GM18907 (cell line): ENCODE measurements around the gene C5.
A peak's percentile ranks its signal among the peaks of the same experiment; 100 is the strongest.
"Not testable (repeated sequence)": the region's sequence is repeated elsewhere in the genome, so short reads cannot be mapped to it uniquely, and the experiment has no call there.

Experiments used
- ATAC-seq: cut with Tn5 transposase; IDR thresholded peaks from one replicate; pipeline ENCODE4 v1.9.1; 2021; ENCODE audit warnings: mild to moderate bottlenecking, moderate library complexity; ENCODE audit not compliant: unreplicated experiment

Gene C5

DNA sequence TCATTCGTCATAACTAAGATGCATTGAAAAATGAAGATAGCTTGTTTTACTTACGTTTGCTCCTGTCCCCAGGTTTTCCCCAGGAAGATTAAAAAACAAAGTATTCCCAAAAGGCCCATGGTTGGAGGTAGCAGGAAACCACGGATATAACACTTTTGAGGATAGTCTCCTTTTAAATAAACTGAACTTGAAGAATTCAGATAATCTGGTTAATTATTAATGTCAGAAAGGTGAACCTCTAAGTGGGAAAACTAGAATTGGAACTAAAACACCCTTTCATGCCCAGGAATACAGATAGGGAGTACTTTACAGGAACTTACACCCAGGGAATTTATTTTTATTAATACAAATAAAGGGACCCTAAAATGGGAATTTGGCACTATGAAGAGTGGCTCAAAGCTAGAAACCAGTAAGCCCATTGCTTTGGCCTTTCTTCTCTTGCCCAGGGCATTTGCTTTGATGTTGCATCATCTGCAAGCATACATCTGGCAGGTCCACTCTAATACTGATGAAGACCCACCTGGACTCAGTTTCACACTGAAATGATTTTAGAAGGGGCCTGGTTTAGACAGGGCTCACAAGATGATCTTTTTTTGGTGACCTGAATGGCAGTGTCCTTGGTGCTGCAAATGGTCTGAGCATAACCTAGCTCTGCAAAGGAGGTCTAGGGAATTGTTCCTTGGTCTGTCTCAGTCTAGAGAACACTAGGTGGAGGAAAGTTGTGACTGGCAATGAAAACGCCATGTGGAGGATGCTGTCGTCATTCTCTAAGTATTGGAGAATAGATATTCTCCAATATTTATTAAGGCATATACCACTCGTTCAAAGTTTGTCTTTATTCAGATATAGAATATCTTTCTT is at the start of gene C5:
TSS of gene C5 (minus strand) at position 148 of the 861 bp plus-strand sequence. CDS start at position 119, 29 bp downstream.
- ATAC-seq: no peak

DNA sequence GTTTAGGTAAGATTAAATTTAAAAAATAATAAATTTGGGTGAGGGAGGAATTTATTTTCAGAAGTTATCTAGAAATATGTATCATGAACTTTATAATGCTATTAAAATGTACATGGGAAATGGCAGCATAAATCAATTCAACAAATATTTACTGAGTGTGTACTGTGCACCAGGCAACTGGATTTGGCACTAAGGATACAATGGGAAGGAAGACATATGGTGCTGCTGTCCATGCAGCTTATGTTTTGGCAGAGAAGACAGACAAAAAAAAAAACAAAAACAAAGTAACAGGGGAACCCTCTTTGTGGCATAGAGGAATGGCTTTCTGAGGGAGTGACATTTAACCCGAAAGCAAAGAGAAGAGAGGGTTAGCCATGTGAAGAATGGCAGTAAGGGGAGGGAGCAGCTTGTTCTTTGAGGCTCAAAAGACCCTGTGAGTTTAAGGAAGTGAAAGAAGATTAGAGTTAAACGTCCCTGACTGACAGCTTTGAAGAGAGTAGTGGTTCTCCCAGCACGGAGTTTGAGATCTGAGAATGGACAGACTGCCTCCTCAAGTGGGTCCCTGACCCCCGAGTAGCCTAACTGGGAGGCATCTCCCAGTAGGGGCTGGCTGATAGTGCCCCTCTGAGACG is 48.6 kb upstream of the C5 start:
- ATAC-seq: no peak

DNA sequence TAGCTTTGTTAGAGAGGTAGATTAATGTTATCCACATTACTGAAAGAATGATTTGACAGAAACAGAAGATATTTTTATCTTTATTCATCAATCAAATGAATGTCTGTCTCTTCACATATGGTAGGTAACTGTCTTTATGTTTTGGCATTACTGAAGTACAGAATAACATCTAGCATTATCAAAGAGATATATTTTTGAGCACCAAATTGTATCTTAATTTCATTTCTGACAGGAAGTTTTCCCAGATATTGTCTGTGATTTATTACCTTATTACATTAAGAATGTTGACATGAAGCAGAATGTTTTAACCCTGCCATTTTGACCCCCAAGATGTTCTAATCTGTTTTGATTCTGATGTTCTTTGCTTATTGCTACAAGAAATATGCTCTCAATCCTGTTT is 45.0 kb upstream of the C5 start:
- ATAC-seq: no peak

DNA sequence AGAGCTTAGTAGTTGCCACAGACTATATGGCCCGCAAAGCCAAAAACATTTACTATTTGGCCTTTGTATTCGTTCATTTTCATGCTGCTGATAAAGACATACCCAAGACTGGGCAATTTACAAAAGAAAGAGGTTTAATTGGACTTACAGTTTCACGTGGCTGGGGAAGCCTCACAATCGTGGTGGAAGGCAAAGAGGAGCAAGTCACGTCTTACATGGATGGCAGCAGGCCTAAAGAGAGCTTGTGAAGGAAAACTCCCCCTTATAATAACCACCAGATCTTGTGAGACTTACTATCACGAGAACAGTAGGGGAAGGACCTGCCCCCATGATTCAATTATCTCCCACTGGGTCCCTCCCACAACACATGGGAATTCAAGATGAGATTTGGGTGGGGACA is 40.7 kb upstream of the C5 start:
- ATAC-seq: not testable (repeated sequence)

DNA sequence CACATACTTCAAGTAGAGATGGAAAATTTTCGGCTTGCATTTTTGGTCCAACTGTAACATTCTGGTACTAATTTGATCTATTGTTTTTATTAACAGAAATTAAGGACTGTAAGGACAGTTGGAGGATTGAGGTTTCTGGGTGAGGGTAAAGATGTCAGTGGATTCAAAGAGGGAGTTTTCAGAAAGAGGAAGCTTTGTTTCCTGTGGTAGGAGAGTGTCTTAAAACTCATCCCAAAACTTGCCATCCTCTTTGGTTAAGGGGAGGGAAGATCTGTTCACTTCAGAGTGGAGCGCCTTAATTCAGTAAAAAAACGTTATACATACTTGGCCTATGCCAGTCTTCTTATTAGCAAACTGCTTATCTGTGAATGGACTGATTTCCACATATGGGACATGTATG is 38.5 kb upstream of the C5 start:
- ATAC-seq: no peak

DNA sequence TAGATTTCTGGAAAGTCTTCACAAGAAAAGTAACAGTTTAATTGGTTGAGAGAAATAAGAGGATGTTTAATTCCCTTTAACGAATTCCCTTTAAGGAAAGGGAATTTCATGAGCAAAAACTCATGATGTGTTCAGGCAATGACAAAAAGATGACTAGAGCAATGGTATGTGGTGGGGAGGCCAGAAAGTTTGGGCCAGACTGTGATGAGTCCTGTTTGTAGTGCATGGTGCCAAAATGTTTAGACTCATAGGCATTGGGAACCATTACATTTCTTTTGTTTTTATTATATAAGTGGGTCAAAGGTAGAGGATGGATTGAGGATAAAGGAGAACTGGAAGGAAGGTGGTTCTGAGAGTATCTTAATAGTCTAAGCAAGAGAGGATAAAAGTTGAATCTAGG is 35.6 kb upstream of the C5 start:
- no peak for ATAC-seq

DNA sequence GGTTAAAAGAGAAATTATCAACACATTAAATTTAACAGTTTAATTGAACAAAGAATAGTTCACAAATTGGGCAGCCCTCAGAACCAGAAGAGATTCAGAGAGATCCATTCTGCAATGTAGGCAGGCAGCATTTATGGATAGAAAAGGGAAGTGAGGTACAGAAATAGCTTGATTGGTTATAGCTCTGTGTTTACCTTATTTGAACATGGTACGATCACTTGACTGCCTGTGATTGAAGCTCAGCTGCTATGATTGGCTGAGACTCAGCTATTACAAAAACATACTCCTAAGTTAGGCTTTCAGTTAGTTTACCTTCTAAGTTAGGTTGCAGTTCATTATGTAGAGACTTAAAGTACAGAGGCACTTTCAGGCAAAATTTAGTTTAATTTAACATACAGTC is 32.0 kb upstream of the C5 start:
- ATAC-seq: no peak

DNA sequence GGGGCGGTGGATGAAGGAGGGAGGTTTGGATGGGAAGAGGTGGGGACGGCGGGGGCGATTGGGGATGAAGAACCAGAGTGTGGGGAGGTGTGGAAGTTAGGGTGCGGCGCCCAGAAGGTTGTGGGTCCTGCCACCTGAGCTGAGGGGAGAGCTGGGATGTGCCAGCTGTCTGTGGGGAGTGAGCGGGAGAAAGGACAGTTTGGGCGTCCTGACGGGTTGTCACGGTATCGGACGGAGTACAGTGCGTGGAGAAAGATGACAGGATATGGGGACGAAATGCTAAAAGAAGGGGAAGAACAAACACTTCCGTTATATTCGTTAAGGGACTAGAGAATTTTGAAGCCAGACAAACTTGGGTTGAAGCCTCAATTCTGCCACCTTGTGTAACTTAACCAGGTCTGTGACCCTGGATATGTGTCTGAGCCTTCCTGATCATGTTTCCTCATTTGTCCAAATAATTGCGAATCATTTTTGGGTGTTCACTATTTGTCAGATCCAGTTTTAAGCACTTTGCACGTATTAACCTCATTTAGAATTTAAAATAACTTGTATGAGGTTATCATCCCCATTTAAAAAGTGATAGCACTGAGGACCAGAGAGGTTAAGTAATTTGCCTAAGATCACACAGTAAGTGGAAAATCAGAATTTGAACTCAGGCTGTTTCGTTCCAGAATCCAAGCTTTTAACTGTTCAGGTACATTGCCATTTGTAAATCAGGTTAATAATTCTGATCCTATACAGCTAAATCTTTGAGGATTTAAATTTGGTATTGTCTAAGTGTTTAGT is 25.4 kb upstream of the C5 start:
- ATAC-seq: peak; percentile 11

DNA sequence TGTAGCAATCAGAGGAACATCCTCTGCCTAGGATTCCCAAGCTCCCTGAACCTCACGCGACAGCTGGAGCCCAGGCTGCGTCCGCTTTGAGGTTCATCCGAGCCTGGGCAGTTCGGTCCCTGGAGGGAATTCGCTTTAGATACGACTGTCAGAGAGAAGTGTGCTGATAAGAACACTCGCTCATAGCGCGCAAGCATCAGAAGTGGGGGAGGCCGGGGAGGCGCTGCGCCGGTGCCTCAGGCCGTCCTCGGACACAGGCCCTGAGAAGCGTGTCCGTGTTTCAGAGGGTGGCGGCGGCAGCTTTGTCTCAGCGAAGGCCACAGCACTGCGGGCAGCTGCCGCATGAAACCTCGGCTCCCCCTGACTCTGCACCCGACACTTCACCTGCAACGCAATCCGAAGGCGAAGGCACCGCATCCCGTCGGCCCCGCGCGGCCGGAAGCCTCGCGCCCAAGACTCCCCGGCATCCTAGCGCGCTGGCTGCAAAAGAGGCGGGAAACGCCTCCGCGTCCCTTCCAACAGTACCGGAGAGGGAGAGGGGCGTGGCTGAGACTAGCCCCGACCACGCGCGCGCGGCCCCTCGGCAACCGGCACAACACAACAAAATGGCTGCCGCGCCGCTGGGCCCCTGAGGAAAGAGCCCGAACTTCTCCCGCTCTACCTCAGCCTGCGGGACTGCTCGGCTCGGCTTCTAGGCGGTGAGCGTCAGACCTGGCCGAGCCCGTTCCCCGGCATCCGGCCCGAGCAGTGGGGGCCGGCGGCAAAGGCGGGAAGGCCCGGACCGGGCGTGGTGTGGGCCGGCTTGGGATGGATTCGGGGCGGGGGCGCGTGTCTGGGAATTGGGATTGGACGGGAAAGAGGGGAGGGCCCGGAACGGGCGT is 24.5 kb upstream of the C5 start, which contains the start of gene CNTRL:
TSS of gene CNTRL (plus strand) at position 586 of the 881 bp plus-strand sequence. CDS start 13,372 bp downstream, outside the sequence.
- peak; percentile 73 for ATAC-seq

DNA sequence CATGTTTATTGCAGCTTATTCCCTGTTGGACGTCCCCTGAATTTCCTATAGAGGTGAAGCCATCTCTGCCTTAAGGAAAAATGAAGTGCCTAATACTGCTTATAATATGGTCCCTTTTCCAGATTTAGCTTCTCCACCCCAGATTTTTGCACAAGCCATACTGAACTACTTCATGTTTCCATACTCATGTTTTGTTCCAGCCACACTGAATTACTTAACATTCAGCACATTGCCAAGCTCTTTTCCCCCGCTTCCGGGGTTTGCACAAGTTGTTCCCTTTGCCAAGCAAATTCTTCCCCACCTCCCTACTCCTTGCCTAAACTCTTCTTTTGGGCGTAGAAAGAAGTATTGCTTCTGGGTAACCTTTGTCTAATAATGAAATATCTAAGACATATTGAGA is 23.0 kb upstream of the C5 start:
- ATAC-seq: no peak

DNA sequence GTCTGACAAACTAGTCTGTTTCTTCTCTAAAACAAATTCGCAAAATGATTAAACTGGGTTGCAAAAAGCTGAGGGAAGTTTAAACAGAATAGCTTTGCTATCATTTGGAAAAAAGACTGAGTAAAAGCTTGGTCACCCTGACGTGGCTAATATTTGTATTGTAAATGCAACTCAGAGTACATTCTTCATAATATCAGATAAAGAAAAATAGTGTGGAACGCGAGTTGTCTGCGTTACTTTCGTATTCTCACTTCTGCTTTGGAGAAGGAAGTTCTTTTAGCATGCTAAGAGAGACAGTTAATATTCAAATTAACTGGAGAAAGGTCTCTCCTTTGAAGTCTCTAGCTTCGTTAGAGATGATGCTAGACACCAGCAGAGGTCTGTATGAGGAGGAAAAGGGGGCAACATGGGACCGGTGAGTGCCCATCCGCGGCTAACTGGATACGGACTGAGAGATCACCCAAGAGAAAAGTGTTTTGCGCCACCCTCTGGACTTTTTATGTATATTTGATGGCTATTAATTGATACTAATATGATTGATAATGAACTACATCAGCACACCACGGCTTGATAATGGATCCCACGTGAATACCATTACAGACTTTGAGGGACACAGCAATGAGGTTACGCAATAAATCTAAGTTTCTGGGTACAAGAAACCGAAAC is 21.8 kb upstream of the C5 start:
- peak; percentile 39 for ATAC-seq

DNA sequence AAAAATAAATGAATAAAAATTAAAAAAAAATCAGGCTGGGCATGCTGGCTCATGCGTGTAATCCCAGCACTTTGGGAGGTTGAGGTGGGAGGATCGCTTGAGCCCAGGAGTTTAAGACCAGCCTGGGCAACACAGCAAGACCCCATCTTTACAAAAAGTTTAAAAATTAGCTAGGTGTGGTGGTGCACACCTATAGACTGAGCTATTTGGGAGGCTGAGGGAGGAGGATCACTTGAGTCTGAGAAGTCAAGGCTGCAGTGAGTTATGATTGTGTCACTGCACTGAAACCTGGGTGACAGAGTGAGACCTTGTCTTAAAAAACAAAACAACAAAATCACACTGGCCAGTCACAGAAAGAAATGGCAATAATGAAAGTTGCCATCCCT is 21.3 kb upstream of the C5 start:
- ATAC-seq: peak; percentile 7

DNA sequence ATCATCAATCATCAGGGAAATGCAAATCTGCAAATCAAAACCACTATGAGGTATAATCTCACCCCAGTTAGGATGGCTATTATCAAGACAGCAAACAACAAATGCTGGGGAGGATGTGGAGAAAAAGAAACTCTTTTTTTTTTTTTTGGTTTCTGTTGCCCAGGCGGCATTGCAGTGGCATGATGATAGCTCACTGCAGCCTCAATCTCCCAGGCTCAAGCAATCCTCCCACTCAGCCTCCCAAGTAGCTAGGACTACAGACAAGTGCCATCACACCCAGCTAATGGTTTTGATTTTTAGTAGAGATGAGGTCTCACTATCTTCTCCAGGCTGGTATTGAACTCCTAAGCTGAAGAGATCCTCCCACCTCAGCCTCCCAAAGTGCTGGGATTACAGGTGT is 19.3 kb upstream of the C5 start:
- ATAC-seq: no peak

DNA sequence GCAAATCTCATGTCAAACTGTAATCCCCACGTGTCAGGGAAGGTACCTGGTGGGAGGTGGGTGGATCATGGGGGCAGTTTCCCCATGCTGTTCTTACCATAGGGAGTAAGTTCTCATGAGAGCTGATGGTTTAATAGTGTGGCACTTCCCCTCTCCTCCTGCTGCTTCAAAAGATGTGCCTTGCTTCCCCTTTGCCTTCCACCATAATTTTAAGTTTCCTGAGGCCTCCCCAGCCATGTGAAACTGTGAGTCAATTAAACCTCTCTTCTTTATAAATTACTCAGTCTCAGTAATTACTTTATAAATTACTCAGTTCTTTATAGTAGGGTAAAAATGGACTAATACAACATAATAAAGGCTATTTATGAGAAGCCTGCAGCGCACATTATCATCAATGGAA is 17.6 kb upstream of the C5 start:
- no peak for ATAC-seq

DNA sequence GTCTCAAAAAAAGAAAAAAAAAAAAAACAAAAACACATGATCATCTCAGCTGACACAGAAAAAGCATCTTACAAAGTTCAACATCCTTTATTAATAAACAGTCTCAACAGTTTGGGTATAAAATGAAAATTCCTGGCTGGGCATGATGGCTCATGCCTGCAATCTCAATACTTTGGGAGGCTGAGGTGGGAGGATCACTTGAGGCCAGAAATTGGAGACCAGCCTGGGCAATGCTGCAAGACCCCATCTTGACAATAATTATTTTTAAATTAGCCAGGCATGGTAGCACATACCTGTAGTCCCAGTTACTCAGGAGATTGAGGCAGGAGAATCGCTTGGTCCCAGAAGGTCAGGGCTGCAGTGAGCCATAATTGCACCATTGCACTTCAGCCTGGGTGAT is 16.8 kb upstream of the C5 start:
- ATAC-seq: no peak

DNA sequence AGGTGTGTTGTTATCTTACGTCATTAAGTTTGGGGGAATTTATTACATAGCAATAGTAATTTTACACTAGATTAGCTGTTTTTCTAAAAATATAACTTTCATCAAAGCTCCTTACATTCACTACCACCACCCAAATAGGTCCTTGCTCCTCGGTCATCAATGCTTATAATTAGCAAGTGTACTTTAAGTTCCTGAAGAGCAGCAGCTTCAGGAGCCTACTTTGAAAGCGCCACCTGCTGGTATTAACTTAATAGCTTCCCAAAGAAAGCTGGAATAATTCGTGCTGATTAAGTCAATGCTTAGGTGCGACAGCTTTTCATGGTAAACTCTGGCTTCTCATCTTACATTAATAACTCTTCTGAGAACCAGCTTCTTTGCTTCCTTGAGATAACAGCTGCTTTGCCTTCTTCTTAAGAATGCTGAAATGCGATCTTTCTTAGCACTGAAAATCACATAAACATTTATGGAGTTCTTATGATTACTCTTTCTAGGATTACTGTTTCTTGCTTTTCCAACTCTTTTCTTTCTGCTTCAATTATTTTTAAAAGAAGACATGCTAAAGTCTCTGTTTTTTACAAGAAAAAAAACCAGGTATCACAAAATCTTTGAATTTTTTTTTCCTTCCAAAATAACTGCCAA is 10.0 kb upstream of the C5 start:
- peak; percentile 49 for ATAC-seq

DNA sequence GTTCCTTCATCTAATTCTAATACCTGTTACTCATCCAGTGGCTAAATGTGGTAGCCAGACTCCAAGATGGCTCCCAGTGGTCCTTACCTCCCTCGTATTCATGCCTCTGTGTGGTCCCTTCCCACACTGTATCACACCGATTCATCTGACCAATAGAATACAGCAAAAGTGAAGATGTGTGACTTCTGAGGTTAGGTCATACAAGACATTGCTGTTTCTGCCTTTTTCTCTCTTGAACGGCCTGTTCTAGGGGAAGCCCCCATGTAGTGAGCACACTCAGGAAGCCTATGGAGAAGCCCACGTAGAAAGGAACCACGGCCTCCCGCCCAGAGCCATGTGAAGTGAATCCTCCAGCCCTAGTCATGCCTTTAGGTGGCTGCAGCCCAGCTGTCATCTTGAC is 9.4 kb upstream of the C5 start:
- no peak for ATAC-seq

DNA sequence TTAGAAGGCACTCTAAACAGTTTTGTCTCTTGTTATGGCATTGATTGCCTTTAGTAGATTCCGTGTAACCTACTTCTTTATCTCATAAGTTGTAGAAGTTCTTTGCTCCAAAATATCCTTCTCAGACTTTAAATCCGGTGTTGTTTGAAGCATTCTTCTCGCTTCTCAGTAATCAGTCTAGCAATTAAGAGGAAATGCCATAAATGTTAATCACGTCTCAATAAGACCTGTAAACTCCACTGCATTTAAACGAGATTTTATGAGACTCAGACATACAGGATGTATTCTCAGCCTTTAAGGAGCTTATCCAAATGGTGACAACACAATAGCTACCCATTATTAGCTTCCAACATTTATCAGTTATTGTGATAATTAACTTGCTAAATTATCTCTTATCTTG is 7.7 kb upstream of the C5 start:
- no peak for ATAC-seq

DNA sequence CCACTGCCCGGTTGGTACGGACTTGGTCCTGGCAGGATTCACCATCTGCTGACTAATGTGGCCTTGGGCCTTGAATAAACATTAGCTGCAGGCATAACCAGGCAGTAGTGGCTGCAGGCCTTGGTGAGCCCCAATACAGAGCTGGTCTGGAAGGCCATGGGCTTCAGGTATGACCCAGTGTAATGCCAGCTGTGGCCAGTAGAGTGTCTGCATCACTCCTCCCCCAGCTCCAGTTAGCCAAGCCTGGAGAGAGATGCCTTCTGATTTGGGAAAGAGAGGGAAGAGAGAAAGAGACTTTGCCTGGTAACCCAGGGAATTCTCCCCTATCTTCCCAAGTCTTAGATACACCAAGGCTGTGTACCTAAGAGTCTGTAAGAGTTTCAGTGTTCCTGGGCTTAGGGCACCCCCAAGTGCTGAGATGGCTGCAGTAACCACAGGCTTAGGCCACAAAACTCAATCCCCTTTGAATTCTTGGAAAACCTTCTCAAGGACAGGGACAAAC is 5.6 kb upstream of the C5 start:
- ATAC-seq: no peak
